NCI-H146 treated with DMSO at 0.1 percent for 48 hours (cell line): Measurements from ENCODE around the gene SMIM10L2A.
"Not testable (repeated sequence)": the region's sequence is repeated elsewhere in the genome, so short reads cannot be mapped to it uniquely, and the experiment has no call there.

ENCODE experiments used
- DNase-seq: peaks from one replicate; lab custom pipeline; 2025; ENCODE audit not compliant: unreplicated experiment; lab: John Stamatoyannopoulos, UW

SMIM10L2A gene

GRCh38 chrX:135449637-135450550 is 28.1 kb downstream of the SMIM10L2A start:
- no peak for DNase-seq

DNA sequence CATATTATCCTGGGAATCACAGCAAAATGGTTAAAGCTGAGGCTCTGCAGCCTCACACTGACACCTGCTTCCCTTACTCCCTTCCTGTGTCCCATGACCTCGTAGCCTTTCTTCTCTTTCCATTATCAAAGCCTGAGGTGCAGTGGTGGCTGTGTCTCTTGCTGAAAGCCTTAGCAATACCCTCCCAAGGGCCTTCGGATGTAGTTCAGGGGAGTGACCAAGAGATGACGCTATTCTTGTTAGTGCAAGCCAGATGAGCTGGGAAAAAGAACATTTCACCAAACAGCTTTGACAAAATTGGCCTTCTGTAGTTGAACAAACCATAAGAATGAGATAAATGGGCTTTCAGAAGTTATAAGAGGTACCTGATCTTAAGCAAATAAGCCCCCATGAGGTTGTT is 31.6 kb downstream of the SMIM10L2A start:
- DNase-seq = no peak

DNA sequence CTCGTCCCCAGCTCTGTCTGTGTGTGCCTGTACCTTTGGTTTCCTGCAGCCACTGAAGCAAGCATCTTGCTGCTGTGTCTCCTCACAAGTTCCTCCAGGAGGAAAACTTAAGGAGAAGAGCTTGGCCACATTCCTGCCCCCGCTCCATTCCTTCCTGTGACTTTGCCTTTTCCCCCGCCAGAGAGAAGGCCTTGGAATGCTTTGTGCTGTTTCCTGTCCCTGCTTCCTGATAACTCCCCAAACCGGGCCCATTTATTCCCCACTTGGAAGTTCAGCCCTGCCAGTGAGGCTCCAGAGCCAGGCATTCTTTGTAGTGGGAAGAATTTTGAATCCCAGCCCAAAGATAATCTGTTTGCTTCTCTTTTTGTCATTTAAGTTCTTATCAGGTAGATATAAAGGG is 33.1 kb downstream of the SMIM10L2A start:
- no peak for DNase-seq

DNA sequence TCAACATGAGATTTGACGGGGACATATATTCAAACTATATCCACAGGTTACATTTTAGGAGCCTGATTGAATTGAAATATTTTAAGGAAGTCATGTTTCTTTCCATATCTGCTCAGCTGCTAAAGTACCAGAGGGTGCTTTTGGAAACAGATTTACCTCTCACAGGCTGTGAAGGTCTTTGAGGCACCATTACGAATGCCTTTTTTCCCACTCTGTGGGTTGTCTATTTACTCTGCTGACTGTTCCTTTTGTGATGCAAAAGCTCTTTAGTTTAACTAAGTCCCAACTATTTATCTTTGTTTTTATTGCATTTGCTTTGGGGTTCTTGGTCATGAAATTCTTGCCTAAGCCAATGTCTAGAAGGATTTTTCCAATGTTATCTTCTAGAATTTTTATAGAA is 40.0 kb downstream of the SMIM10L2A start:
- DNase-seq = not testable (repeated sequence)

- no peak for DNase-seq
Measured at GRCh38 chrX:135463937-135464336, 42.2 kb downstream of the SMIM10L2A start.

- DNase-seq = no peak
Measured at GRCh38 chrX:135476378-135476777, 54.6 kb downstream of the SMIM10L2A start.

DNA sequence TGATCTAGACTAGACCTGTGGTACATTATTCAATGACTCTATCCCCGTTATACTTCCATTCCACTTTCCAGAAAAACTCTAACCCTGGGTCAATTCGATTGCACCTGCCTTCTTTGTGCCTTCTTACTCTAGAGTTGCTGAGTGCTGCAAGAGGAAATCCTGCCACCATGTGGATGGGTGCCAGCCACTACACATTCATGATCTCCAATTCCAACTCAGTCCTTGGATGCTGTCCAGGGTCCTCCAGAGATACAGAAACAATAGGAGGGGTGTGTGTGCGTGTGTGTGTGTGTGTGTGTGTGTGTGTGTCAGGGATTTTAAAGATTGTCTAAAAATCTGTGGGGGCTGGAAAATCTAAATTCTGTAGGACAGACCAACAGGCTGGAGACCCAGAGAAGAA is 55.8 kb downstream of the SMIM10L2A start:
- DNase-seq = no peak
